ENCODE measurements around the gene MBNL3.

MBNL3 gene

DNA sequence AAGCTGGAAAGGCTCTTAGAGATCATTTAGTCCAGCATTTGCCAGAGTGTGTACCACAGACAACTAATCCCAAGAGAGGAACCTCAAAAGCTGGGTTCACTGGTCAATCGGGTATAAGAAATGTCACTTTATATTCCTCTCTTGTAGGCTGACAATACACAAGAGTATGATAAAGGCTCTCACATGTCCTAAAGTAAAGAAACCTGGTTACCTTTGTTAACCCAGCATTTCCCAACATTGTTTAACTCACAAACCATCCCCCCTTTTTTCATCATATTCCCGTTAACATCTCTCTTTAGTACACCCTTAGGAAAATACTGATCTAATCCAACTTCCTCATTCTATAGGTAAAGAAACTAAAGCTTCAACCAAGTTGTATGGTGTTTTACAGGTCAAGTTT lies 74.4 kb downstream of the MBNL3 start:
- DNase-seq (ENCODE audit: low spot score), result no peak

DNA sequence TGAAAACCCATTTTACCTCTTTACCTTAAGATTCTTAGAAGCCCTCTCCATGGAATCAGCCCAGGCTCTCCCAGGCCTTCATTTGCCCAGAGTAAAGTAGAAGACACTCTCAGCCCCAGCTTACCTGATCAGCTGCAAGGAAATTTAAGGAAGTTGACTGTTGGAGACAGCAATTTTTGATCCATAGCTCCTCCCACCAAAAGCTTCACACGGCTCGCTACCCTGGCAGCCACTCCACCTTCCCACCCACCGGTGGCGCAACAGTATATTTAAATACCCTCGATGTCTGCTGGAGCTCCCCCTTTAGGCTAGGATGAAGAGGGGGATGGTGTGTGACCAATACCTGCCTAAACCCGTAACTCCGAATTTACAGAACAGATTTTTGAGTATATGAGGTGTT lies 75.4 kb downstream of the MBNL3 start:
- DNase-seq (ENCODE audit: low spot score), result peak; percentile 1

DNA sequence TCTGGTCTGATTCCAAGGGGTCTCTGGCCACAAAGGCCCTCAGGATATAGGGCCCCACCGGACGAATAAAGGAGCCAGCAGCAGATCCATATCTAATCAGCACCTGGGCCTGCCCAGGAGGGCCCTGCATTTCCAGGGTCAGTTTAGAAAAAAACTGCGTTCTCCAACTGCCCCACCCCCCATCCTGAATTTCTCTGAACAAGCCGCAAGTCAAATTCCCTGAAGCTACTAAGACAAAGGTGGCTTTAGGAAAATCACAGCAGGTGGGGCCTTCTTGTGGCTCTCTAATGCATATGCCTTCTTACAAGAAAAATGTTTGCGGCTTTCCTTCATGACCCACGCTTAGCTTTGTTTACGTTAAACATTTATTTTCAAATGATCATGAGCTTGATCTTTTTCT lies 76.6 kb downstream of the MBNL3 start:
- no peak for DNase-seq (ENCODE audit: low spot score)

DNA sequence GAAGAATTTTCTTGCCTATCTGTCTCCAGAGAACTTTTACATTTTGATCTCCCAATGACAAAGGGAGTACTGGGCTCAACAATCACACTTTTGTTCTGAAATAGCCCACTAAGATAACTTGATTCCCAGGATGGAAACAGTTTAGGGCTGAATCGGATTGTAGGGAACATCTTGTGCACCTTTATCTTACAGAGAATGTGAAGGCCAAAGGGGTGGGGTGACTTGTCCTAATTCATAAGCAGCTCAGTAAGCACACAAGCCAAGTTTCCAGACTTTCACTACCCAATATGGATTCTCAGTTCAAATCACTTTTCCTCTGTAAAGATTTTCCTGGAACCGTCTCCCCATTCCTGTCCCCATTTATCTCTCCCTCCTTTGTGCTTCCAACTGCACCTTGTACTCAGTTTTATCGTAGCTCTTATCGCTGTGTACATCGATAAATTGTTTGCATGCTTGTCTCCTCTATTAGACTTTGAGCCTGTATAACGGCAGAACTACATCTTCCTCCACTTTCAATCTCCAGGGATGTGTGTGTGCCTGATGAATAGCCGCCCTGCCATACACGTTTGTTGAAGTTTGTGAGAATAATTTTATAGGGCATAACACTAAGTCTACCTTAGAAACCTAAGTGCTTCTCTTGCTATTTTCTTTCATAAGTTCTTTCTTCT lies 77.4 kb downstream of the MBNL3 start:
- DNase-seq (ENCODE audit: low spot score), result no peak

DNA sequence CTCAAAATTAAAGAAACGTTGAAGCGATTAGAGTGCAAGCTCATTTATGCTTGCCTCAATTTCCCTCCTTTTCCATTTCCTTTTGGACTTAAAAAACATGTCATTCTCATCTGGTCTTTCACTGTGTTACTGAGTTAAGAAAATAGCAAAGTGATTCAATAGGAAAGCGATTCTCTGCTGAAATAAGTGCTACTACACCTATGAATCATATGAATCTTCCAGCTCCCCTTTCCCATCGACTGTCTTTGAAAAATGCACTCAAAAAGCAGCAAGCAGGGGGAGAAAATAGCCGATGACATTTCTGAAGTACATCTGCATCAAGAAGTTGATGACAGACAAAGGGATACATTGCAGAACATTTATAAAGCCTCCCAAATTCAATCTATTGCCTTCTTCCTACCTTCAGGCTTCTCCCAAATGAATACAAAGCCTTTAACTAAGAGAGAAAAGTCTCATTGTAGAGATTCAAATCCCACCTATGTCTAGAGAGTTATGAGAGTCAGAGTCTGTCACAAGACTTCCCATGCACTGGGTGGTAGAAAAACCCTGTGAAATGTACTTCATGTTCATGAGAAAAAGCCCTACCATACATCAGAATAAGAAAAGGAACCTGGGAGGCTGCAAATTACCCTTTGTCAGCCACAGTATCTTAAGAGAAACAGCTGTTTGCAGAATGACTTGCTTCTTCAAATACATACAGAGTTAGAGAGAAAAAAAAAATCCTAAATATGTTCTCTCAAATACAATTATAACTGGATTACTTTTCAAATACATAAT lies 78.9 kb downstream of the MBNL3 start:
- DNase-seq (ENCODE audit: low spot score), result no peak

DNA sequence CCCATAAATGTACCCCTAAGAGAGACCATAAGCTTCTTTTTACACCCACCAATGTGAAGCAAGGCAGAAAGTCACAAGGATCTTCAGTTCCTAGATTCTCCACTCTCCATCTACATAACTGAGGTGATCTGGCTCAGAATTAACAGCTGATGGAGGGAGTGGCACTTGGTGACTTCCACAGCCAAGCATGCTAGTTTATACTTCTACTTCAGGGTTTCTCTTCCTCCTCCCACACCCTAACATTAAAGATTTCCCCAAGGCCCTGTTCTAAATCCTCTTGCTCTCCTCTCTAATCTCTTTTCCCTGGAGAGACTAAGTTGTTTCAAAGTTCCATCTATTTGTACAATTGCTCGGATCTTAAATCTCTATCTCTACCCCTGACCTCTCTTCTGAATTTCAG lies 81.1 kb downstream of the MBNL3 start:
- DNase-seq (ENCODE audit: low spot score), result no peak

DNA sequence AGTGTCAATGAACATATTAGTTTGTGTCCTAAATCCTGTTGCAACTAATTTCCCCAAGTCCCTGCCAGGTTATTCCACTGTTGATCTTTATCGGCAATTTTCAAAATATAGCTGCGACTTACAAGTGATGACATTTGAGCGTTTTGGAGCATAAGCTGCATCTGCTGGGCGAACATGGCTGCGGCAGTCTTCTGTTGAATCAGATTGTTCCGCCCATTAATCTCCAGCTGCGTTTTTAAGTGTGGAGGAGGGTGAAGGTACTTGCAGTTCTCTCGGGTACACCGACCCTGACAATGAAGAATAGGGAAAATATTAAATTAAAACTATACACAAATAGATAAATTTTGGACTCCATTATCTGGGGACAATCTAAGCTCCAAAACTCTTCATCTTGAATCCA lies 82.7 kb downstream of the MBNL3 start:
- DNase-seq (ENCODE audit: low spot score), result no peak

DNA sequence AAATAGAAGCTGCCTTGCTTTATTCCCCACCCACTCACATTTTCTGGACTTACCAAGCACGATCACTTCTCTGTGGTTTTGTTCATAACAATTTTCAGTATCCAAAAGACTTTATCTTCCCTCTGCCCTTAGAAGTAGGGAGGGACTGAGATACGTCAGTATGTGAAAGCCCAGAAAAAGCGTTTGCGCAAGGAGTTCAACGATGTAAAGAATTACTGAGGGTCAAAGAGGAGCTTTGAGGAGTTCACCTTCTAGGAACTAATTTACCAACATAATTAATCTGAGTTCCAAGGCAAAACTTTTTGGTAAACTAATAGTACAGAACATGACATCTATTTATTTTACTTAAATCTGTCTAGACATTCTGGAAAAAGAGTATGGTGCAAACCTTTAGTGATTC lies 84.6 kb downstream of the MBNL3 start:
- no peak for DNase-seq (ENCODE audit: low spot score)

DNA sequence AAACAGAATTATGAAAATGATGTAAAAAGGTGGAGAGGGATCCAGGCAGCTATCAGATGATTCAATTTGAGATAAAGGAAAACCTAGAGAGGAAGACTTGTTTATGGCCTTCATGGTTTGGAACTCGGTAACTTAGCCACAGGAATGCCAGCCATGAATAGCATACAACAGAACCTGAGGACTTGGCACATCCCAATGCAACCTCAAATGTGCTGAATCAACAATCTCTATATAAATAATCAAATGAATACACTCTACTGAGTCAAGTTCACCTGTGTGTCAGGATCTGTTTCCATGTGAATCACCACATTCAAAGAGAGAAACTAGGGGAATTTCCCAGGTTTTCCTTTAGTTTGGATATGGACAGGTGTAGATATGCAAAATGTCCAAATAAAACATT lies 86.9 kb downstream of the MBNL3 start:
- no peak for DNase-seq (ENCODE audit: low spot score)

DNA sequence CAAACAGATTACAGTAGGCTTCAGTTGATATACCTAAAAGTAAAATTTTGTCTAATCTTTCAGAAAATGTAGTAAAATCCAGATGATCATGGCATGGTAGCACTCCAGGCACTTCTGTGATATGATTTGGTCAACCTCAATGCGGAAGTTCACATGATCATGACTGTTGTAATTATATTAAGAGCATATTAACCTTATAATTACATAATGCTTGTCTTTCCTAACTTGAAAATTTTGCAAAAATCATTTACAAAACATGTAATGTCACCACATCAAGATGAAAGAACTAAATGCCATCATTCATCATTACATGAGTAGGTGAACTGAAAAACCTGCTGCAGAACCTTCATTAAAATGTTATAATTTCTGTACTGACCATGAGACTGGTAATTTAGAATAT lies 88.1 kb downstream of the MBNL3 start:
- DNase-seq (ENCODE audit: low spot score), result no peak

DNA sequence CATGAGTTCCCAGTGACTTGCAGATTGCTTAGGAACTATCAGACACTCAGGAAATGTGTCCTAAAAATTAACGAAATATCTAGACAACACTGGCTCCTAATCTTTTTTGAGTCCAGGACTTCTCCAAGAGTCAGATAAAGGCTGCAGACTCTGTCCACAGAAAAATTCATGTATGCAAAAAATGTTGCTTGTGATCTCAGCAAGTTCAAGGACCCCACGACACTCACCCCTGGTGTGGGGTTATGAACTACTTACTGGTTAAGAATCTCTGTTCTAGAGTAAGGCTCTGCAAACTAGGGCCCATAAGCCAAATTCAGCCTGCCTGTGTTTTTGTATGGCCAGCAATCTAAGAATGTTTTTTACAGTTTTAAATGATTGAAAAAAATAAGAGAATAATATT lies 93.2 kb downstream of the MBNL3 start:
- no peak for DNase-seq (ENCODE audit: low spot score)

DNA sequence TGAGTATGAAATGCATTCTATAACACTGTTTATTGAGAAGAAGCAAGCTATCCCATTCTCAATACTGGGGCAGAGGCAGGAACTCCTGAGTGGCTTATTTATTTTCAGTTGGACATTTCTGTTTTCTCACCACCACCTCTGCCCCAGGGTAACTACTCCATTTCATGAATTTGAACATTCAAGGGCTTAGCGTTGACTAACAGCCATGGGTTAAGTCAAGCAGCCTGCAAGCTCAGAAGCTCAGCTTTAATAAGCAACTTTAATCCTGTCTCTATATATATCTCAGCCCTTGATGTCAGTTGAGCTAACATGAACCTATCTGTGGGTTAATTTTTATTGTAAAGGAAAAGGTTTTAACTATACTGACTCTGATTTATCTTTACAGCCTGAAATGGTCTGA lies 93.8 kb downstream of the MBNL3 start:
- DNase-seq (ENCODE audit: low spot score), result no peak

DNA sequence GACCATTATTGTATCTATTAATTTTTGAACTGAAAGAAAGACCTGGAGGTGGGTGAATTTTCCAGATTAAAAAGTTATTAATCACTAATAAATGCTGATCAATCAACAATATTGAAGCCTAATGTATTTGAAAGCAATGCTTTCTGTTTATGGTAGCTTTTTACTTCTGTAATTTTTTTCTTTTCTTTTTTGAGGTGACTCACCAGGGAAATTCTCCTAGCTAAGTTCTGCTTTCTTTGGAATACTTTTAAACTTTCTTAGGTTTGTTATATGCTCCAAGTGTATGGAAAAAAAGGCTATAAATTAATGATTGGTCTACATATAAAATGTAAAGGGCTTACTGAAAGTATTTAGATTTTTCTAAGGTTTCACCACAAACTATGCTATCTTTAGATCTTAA lies 94.2 kb downstream of the MBNL3 start:
- DNase-seq (ENCODE audit: low spot score), result no peak

DNA sequence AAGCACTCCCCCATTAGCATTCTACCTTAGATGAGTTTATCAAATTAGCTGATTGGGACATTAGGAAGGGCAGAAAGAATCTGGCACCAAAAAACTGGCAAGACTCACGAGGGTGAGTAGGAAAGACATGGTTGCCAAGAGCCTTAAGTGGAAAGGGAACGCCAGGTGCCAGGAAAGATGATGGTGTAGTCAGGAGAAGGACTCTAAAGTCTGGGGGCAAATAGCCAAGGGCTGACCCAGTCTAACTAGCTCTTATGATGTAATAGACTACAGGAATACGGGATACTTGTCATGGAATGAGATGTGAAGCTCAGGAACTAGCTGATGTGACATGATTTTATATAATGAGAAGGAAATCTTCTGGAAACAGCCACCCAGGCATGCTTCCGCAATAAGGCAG lies 94.8 kb downstream of the MBNL3 start:
- no peak for DNase-seq (ENCODE audit: low spot score)

DNA sequence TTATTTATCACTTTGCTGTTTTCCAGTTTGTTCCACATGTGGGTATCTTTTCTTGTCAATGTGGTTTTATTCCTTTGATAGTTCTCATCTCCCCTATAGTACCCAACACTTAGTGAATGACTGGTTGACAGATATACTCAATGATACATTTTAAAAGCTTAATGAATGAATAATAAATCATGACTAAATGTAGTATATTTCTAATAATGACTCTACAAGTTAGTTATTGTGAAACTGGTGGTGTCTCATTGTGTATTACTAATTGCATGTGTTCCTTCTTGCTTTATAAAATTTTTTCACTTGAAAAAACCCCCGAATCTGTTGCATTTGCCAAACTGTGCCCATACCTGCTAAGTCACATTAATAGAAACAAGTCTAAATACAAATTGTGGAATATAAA lies 95.4 kb downstream of the MBNL3 start:
- DNase-seq (ENCODE audit: low spot score), result no peak

DNA sequence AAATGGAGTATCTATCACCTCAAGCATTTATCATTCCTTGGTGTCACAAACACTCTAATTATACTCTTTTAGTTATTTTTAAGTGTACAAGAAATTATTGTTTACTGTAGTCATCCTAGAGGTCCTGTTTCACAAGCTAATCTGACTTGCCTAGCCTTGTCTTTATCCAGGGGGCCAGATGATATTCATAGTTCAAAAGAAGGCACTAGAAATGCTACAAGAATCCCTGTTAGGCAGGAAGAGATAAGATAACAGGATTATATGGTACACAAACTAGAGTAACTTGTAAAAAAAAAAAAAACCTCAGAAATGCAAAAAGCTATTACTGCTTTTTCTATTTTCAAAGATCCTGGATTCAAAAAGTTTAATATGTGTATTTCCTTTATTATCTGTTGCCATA lies 95.8 kb downstream of the MBNL3 start:
- DNase-seq (ENCODE audit: low spot score), result no peak

DNA sequence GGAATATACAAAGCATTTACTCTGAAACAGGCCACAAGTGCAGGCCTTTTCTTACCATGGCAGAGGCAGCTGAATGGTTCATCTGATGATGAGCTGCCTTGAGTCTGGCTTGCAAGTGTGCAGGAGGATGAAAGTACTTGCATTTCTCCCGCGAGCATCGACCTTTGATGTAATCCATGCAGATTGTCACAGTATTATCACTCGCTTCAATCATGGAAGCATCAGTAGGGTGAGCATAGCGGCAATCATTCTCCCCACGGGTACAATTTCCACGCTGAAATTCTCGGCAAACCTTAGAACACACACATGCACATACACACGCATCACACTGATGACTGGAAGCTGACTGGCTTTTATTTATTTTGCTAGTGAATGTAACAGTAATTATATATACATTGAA lies 98.0 kb downstream of the MBNL3 start:
- no peak for DNase-seq (ENCODE audit: low spot score)

DNA sequence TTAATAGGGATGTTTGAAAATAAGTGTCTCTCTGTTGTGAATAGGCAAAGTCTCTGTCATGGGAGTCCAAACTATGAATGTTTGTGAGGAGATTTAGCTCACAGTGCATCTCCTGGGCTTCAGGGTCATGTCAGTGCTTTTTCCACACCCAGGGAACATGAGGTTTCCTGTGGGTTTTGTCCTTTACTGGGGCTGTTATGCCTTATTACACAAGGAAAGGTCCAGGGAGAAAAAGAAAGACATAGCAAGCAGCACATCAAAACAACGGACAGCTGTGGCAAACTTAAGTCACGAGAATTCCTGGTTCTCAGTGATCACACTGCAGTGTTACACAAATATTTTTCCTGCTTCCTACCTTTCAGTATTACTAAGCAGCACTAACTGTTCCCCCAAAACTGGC lies 99.4 kb downstream of the MBNL3 start:
- DNase-seq (ENCODE audit: low spot score), result no peak

DNA sequence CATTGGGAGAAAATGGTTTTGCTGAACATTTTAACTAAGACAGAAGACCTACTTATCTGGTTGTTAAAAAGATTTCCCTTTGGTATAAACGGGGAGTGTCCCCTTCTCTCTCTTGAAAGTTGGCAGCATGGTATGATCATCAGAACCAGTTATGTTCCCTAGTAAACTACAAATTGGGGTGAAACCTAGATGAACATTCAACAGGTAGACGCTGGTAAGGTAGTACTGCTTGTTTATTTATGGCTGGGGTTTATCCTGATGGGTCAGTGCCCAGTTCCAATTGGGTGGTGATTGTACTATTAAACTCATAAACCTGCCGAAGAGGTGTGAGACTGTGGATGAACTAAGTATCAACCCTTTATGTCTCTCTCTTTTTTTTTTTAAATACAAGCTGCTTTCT lies 100.5 kb downstream of the MBNL3 start:
- no peak for DNase-seq (ENCODE audit: low spot score)

DNA sequence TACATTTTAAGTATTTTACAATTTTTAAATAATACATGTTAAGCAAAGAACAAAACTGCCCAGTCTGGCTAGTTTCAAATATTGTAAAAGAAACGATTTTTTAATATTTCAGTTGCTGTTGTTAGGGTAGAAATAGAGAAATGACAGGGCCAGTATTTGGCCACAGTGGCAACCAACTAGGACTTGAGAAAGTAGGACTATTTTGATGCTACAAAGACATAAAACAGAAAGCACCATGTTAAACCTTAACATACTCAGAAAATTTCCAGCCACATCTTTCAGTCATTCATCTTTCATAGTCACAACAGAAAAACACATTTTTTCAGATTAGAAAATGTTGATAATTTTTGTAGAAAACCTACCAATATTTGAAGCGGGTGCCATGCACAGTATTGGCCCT lies 104.5 kb downstream of the MBNL3 start:
- DNase-seq (ENCODE audit: low spot score), result no peak

DNA sequence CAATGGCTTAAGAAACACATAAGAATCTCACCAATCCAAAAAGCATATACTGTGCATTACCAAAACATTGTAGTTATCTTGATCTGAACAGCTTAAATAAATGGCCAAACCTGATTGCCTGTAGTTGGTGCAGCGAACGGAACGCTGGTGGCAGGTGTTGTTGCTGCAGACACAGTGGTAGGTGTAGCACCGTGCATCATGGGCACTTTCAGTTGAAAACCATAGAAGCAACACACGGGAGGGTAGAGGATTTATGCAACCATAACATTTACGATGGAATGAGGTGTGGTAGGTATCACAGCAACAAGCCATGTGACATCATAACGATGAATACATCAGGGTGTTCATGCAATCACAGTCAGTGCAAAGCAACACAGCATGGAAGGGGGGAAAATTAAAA lies 106.8 kb downstream of the MBNL3 start:
- no peak for DNase-seq (ENCODE audit: low spot score)

DNA sequence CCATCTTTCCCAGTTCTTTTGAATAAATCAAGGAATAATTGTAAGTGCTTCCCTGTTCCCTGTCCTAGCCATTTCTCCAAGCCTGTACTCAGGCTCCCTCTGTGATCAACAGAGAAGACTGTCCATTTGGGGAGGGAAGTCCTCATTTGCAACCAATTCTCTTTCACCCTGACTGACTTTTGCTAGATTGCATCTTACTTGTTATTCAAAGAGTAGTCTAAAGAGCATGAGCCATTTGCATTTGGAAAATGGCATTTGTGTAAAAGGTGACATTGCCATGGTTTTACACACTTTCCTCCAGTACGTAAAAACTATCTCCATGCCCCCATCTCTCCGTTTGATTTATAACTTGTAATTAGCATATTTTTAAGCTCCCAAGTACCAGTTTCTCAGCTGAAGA lies 110.6 kb downstream of the MBNL3 start:
- no peak for DNase-seq (ENCODE audit: low spot score)

DNA sequence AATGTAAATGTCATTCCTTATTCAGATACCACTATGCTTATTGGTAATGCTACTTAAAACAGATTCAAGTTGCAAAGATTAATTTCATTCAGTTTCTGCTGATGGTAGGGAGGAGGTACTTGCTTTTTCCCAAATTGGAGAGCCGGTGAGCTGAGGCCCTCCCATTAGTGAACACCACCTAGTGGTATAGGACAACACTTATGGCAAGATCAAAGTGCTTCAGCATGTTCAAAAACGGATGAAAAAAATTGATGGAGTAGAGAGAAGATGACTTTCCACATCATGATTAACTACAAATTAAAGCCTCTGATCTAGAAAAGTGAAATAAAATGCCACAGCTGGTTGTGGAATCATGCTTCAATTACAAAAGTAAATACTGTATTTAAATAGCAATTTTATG lies 112.9 kb downstream of the MBNL3 start:
- DNase-seq (ENCODE audit: low spot score), result peak; percentile 3

DNA sequence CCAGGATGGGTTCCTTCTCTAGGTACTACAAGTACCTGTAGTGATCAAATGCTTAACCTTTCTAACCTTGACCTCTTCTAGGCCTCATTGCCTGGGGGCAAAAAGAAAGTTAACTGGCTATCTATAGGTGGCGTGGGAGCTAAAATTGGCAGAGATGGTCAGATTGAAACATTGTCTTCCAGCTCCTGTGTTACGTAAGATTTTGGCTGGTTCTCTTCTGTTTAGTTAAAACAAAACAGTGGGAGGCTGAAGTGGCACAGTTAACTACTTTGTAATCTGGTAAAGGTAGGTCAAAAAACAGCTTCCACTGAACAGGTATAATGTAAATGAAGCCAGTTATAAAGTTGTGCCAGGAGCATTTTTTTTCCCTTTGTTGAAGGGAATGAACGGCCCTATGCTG lies 115.2 kb downstream of the MBNL3 start:
- no peak for DNase-seq (ENCODE audit: low spot score)

All from NAMALWA (cell line).